ENCODE measurements around the gene TEX52.
A peak's percentile ranks its signal among the peaks of the same experiment; 100 is the strongest.
"Not testable (repeated sequence)": the region's sequence is repeated elsewhere in the genome, so short reads cannot be mapped to it uniquely, and the experiment has no call there.

TEX52 gene

DNA sequence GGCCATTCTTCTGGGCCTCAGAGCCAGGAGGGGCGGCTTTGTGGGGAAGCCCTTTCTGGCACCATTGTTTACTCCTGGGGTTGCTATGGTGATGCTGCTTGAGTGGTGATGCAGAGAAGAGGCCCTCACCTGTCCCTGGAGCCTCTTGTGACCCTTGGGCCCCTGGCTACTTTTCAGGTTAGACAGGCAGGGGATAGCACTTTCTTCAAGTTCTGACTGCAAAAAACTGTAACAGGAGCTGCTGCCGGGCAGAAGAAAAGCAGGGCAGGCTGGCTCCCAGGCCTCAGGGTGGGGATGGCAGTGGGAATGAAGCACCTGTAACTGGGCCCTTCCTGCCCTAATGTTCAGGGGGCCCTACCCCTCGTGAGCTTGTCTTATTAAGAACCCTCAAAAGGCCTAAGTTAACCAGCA, at the start of gene TEX52:
Gene TEX52, minus strand, starts transcription at position 19 of the 411 bp plus-strand sequence. Its CDS starts 13 bp downstream, at position 6.
- DNase-seq = peak; percentile 45

DNA sequence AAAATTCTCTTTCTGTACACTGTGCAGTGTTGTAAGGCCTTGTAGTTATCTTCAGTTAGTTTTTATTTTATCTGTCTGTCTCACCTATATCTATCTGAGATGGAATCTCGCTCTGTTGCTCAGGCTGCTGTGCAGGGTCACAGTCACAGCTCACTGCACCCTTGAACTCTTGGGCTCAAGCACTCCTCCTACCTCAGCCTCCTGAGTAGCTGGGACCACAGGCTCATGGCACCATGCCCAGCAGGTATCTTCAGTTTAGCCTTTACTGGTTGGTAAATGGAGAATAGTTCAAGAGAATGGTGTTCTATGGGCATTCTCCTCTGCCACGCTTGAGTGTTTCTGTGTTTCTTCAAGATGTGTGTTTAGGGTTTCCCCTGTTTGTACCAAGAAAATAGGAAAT, 47.4 kb upstream of the TEX52 start:
- DNase-seq = no peak

DNA sequence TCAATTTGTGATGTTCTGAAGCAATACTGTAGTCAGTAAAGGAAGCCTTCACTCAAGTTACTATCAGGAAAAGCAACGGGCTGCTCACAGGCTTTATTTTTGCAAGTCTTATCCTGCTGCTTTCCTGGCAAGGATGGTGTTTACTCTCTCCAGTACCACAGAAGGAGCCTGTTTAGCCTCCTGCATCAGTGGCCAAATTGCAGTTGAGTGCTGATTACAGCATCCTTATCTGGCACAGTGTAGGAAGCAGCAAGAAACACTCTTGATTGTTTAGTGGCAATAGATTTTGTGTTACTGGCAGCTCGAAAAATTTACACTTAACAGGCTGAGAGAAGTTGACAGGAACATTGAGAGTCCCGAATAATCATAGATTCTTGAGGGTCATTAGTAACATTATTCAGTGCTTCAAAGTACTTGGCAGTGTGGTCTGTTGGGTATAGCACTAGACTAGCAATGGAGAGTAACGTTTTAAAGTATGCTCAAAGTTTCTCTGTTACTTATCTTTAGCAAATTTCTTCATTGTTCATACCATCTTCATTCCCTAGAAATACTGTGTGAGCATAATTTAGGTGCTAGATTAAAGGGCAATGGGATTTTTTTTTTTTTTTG, 45.5 kb upstream of the TEX52 start:
- DNase-seq = peak; percentile 86

DNA sequence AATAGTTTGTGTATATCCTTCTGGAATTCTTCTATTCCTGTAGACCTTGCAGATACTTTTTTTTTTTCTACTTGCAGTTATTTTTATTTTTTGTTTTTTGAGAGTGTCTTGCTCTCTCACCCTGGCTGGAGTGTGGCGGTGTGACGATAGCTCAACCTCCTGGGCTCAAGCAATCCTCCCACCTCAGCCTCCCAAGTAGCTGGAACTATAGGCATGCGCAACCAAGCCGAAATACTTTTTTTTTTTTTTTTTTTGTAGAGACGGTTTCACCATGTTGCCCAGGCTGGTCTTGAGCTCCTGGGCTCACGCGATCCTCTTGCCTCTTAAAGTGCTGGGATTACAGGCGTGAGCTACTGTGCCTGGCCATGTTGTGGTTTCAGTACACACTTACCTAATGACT, 43.8 kb upstream of the TEX52 start:
- DNase-seq = no peak

DNA sequence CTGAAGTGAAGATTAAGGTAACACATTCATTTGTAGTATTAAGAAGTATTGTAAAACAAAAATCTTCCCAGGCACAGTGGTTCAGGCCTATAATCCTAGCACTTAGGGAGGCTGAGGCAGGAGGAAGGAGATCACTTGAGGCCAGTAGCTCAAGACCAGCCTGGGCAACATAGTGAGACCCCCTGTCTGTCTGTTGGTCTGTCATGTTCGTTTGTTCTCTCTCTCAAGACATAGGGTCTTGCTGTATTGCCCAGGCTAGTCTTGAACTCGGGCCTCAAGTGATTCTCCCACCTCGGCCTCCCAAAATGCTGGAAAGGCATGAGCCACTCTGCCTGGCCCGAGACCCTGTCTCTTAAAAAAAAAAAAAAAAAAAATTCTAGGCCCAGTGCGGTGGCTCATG, 40.6 kb upstream of the TEX52 start:
- no peak for DNase-seq

GRCh38 chr12:2895511-2895910, 38.7 kb upstream of the TEX52 start:
- no peak for DNase-seq

DNA sequence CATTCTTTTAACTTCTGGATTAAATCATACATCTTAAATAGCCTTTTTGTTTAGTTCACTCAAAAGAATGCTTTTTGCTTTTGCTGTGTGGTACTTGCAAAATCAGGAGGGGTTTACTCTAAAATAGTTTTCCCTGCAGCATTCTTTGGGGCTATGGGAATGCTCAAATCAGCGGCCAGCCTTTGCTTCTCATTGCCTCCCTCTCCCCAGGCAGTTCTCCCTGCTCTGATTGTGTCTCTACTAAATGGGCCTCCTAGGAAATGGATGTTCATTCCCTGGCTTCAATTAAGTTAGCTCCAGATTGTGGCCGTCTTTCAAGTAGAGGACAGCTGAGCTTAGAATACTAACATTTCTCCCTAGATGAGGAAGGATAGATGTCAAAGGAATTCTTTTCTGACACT, 38.2 kb upstream of the TEX52 start:
- no peak for DNase-seq

GRCh38 chr12:2893007-2893406, 36.2 kb upstream of the TEX52 start:
- DNase-seq = no peak

DNA sequence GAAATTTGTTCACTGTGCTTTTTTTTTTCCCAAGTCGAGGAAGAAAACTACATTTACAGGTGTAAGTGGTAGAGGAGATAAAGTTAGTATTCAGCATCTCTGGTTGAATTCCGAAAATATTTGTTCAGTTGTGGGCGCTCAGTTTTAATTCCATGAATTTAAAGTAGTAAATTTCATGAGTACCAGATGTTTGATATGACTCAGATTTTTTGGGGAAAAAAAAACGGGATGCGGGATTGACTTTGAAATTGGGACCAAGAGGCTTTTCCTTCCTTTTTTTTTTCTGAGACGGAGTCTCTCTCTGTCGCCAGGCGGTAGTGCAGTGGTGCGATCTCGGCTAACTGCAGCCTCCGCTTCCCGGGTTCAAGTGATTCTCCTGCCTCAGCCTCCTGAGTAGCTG, 35.4 kb upstream of the TEX52 start:
- no peak for DNase-seq

DNA sequence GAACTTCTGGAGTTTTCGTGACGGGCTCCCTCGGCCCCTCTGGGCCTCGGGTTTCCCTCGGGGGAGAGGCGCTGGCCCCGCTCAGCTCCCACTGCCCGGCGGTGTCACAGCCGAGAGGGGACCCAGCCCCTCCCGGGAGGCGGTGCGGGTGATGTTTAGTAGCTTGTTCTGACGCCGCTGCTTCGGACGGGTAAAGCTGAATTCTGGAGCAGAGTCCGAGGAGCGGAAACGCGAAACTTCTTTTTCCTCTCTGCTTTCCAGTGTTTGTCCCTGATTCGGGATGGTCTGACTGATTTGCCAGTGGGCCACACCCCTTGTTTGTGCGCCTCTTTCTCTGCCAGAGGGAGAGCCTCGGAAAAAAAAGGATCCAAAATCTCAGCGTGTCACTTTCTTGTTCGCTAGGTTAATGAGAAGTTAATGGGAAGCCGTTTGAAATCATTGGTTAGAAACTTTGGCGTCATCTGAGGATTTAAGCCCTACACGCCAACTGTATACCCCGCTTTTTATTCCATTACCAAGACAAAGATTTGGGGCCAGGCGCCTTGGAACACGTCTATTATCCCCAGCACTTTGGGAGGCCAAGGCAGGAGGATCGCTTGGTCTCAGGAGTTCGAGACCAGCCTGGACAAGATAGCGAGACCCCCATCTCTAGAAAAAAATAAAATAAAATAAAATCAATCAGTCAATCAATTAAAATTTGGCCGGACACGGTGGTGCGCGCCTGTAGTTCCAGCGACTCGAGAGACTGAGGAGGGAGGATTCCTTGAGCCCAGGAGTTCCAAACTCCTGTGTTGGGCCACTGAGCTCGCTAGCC, 34.6 kb upstream of the TEX52 start:
- peak; percentile 71 for DNase-seq

- peak; percentile 99 for DNase-seq
Observed at GRCh38 chr12:2890388-2891239, 33.8 kb upstream of the TEX52 start, which contains the start of gene TULP3. TSS of gene TULP3 (plus strand) at chr12:2890891. CDS start at chr12:2890948, 57 bp downstream.

GRCh38 chr12:2890001-2890387, 33.2 kb upstream of the TEX52 start:
- DNase-seq = no peak

- no peak for DNase-seq
Observed at GRCh38 chr12:2886768-2887450, 30.1 kb upstream of the TEX52 start.

GRCh38 chr12:2884810-2885209, 28.0 kb upstream of the TEX52 start:
- DNase-seq = no peak

GRCh38 chr12:2879853-2880252, 23.0 kb upstream of the TEX52 start:
- no peak for DNase-seq

DNA sequence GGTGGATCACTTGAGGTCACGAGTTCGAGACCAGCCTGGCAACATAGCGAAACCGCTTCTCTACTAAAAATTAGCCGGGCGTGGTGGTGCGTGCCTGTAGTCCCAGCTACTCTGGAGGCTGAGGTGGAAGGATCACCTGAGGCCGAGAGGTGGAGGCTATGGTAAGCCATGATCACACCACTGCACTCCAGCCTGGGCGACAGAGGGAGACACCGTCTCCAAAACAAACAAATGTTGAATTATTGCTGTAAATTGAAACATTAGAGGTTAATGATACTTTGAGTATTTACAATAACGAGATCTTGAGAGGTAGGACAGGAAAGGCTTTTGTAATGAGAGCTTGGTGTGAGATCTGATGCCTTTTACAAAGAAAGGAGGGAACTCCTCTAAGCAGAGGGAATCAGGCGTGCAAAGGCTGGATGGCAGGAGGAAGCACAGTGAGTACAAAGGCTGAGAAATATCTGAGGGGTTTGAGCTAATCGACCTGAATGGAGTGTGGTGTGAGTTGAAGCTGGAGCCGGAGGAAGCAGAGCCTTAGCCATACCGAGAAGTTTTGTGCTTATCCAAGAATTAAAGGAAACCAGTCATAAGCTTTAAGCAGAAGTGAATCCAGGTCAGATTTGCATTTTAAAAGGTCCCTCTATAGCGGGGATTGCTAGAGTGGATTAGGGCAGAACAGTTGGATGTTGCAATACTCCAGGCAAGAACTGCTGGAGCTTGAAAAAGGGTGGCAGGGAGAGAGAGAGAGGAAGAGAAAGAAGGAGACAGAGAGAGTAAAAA, 21.3 kb upstream of the TEX52 start:
- DNase-seq = peak; percentile 89

DNA sequence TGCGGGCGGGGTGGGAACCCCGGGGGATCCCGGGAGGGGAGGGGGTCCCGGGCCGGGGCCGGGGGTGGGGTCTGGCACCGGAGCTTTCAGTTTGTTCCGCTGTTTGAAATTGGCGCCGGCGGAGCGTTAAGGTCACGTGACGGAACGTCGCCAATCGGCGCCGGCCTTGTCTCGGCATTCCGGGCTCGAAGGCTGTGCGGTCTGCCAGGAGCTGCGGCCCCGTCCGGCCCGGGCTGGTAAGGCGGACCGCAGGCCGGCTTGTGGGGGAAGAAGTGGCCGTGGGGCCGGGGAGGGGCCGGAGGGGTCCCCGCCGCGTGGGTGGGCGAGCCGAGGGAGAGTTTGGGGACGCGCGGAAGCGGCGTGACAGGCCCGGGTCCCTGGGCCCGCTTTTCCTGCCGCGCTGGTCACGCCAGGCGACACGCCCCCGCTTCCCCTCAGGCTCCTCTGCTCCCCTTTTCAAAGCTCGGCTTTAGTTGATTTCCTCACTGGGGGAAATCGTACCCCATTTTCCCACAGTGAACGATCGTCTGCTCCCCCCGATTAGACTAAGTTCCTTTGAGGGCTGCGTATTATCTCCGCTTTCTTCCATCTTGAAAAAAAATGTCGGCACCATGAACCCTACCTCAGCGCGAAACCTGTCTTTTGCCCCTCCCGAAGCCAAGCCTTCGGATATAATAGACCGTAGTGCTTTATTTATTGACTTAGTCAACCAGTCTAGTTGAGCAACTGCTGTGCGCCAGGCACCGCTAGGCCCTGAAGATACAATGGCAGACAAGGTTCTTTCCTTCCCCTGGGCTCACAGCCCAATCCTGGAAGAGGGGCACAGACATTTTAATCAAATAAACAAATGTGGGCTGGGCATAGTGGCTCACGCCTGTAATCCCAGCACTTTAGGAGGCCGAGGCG, 20.5 kb upstream of the TEX52 start, which contains the start of the genes FOXM1 and RHNO1:
Gene FOXM1, minus strand, starts transcription at position 128 of the 906 bp plus-strand sequence. CDS start 2,696 bp downstream, outside the sequence.
Gene RHNO1, plus strand, starts transcription at position 177 of the 906 bp plus-strand sequence. CDS start 8,144 bp downstream, outside the sequence.
- peak; percentile 90 for DNase-seq

DNA sequence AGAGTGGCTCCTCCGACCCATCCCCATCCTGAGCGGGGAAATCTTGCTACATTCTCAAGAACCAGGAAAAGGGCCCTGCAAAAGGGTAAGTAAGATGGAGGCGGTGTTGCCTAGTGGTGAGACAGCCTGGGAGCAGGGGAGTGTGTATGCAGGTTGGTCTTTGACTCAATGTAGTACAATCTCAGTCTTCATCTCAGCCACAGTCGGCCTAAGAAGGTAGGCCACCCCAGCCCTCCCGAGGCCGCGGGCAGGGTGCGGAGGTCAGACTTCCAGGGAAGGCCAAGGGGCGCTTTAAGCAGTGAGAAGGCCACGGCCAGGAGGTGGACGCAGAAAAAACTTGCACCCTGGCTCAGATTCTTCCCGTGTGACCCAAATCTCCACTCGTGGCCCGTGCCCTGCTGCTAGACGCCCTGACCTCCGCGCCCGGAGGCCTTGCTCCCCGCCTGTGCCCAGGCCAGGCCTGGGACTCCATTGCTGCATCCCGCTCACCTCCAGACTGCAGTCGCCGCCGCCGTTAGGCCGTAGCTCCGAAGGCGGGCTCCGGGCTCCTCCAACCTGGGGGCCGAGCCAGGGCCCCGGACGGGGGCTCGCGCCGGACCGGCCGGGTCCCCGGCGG, 19.7 kb upstream of the TEX52 start:
- peak; percentile 49 for DNase-seq

GRCh38 chr12:2868986-2869632, 12.3 kb upstream of the TEX52 start:
- not testable (repeated sequence) for DNase-seq

DNA sequence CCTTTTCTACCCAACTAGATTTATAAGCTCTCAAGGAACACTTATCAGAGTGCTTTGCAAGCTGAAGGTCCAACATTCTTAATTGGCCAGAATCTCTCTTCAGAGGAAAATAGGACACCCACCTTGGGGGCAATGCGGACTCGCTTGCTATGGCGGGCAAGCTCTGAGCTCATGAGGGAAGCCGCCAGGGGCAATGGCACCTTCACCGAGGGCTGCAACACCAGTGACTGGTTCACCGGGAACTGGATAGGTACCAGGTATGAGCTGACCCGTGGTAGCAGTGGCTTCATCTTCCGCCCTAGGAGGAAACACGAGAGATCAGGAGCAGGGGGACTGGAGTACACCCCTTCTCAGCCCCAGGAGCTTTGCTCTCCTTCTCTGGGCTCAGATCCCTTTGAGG, 7.4 kb upstream of the TEX52 start:
- no peak for DNase-seq

Measured in NCI-H1092 treated with DMSO at 0.1 percent for 48 hours (cell line).